Loucy (cell line): ENCODE data around the gene MYO3B.
A peak's percentile ranks its signal among the peaks of the same experiment; 100 is the strongest.

Source experiments
- H2AFZ ChIP-seq: fragments of 200-600 bp; sonication (generic); 2 replicates; pipeline ENCODE4 v1.6.0; 2016; ENCODE audit warnings: antibody characterized with exemption, mild to moderate bottlenecking, low read length, moderate library complexity
- H3F3A ChIP-seq: fragments of 200-600 bp; 2 replicates; pipeline ENCODE4 v1.6.0; 2016; ENCODE audit warnings: antibody characterized with exemption, low read depth, mild to moderate bottlenecking
- H3K27me3 ChIP-seq: fragments of 200-600 bp; sonication (generic); 2 replicates; pipeline ENCODE4 v1.6.1; 2014; ENCODE audit warnings: low read length, mild to moderate bottlenecking; ENCODE audit not compliant: insufficient read depth, poor library complexity, severe bottlenecking
- H3K36me3 ChIP-seq: fragments of 200-600 bp; sonication (generic); 2 replicates; pipeline ENCODE4 v1.6.1; 2016; ENCODE audit warnings: low read length; ENCODE audit not compliant: insufficient read depth
- H3K4me1 ChIP-seq: fragments of 200-600 bp; sonication (generic); 2 replicates; pipeline ENCODE4 v1.5.1; 2014; ENCODE audit warnings: low read length, mild to moderate bottlenecking; ENCODE audit not compliant: insufficient read depth, poor library complexity, severe bottlenecking
- H3K4me2 ChIP-seq: fragments of 200-600 bp; sonication (generic); 2 replicates; pipeline ENCODE4 v1.6.0; 2014; ENCODE audit warnings: antibody characterized with exemption, low read length, low read depth, mild to moderate bottlenecking; ENCODE audit not compliant: poor library complexity, severe bottlenecking
- H3K4me3 ChIP-seq: fragments of 200-600 bp; sonication (generic); 2 replicates; pipeline ENCODE4 v1.5.1; 2014; ENCODE audit warnings: low read length, mild to moderate bottlenecking, mixed read lengths; ENCODE audit not compliant: poor library complexity, severe bottlenecking
- H3K79me2 ChIP-seq: fragments of 200-600 bp; sonication (generic); 2 replicates; pipeline ENCODE4 v1.6.1; 2014; ENCODE audit warnings: low read length; ENCODE audit not compliant: insufficient read depth
- H3K9ac ChIP-seq: fragments of 200-600 bp; sonication (generic); 2 replicates; pipeline ENCODE4 v1.6.0; 2014; ENCODE audit warnings: mild to moderate bottlenecking, low read depth, low read length, moderate library complexity; ENCODE audit not compliant: poor library complexity, severe bottlenecking
- H3K9me2 ChIP-seq: fragments of 200-600 bp; sonication (generic); replicated peaks from 2 replicates; pipeline ENCODE4 v1.6.1; 2016; ENCODE audit warnings: low read depth, low read length, mixed read lengths
- H3K9me3 ChIP-seq: fragments of 200-600 bp; sonication (generic); 2 replicates; pipeline ENCODE4 v1.6.1; 2014; ENCODE audit warnings: mild to moderate bottlenecking, antibody characterized with exemption, low read length, low read depth; ENCODE audit not compliant: insufficient read depth
- H4K20me1 ChIP-seq: fragments of 200-600 bp; sonication (generic); 2 replicates; pipeline ENCODE4 v1.6.0; 2014; ENCODE audit warnings: antibody characterized with exemption, low read length, mild to moderate bottlenecking; ENCODE audit not compliant: insufficient read depth, poor library complexity, severe bottlenecking
- EZH2phosphoT487 ChIP-seq: fragments of 200-600 bp; IDR thresholded peaks from 2 replicates; pipeline ENCODE4 v1.6.1; 2018; ENCODE audit warnings: antibody characterized with exemption, mild to moderate bottlenecking, moderate library complexity, borderline replicate concordance
- TF ChIP-seq, protein P1 (sequence below): fragments of 200-600 bp; sonication (generic); conservative IDR thresholded peaks from 2 replicates; pipeline ENCODE4 v1.5.1; 2014; ENCODE audit warnings: mild to moderate bottlenecking, antibody characterized with exemption, low read length

MYO3B gene

DNA sequence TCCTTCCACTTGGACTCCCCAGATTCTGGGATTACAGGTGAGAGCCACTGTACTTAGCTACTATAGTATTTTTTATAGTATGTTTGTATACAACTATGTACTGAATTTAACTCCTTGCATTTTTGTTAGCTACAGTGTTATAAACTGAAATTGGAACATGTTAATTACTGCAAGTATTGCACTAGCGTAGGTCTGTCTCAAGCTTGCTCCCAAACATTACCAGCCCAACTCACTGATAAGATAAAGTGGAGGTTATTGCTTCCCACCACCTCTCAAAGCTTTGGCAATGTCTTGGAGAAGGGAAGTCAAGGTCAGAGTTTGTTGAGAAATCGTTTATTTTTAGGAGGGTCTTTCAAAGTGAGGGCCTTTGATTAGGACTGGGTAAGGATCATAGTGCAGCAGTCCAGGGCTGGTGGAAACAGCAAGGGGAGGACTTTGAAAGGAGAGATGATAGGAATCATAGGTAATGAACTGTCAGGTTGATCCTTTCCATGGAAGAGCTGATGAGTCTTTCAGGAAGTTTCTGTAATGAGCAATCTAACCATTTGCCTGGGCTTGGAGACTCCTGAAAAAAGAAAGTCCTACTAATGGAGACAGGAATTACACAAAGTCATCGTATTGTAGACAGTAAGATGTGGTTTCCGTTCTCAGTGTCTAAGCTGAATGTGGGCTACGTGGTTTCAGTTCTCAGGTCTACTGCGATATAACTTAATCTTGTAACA, 257.1 kb downstream of the MYO3B start:
- peaks cover 16% of the 10 kb centered on the region for H3K4me1 ChIP-seq
- H2AFZ ChIP-seq: no peak overlapping the region
- TF ChIP-seq, protein P1, sequence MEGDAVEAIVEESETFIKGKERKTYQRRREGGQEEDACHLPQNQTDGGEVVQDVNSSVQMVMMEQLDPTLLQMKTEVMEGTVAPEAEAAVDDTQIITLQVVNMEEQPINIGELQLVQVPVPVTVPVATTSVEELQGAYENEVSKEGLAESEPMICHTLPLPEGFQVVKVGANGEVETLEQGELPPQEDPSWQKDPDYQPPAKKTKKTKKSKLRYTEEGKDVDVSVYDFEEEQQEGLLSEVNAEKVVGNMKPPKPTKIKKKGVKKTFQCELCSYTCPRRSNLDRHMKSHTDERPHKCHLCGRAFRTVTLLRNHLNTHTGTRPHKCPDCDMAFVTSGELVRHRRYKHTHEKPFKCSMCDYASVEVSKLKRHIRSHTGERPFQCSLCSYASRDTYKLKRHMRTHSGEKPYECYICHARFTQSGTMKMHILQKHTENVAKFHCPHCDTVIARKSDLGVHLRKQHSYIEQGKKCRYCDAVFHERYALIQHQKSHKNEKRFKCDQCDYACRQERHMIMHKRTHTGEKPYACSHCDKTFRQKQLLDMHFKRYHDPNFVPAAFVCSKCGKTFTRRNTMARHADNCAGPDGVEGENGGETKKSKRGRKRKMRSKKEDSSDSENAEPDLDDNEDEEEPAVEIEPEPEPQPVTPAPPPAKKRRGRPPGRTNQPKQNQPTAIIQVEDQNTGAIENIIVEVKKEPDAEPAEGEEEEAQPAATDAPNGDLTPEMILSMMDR: no peak
- no peak for TF ChIP-seq EZH2phosphoT487
- H3F3A ChIP-seq: no peaks in the 10 kb centered on the region
- no peaks in the 10 kb centered on the region for H3K9me2 ChIP-seq
- H4K20me1 ChIP-seq: no peaks in the 10 kb centered on the region
- H3K79me2 ChIP-seq: no peaks in the 10 kb centered on the region
- H3K4me3 ChIP-seq: peak overlapping the region; percentile 1
- H3K9ac ChIP-seq: no peak overlapping the region
- H3K36me3 ChIP-seq: no peaks in the 10 kb centered on the region
- no peaks in the 10 kb centered on the region for H3K27me3 ChIP-seq
- no peaks in the 10 kb centered on the region for H3K9me3 ChIP-seq
- peak overlapping the region; percentile 46 for H3K4me2 ChIP-seq

DNA sequence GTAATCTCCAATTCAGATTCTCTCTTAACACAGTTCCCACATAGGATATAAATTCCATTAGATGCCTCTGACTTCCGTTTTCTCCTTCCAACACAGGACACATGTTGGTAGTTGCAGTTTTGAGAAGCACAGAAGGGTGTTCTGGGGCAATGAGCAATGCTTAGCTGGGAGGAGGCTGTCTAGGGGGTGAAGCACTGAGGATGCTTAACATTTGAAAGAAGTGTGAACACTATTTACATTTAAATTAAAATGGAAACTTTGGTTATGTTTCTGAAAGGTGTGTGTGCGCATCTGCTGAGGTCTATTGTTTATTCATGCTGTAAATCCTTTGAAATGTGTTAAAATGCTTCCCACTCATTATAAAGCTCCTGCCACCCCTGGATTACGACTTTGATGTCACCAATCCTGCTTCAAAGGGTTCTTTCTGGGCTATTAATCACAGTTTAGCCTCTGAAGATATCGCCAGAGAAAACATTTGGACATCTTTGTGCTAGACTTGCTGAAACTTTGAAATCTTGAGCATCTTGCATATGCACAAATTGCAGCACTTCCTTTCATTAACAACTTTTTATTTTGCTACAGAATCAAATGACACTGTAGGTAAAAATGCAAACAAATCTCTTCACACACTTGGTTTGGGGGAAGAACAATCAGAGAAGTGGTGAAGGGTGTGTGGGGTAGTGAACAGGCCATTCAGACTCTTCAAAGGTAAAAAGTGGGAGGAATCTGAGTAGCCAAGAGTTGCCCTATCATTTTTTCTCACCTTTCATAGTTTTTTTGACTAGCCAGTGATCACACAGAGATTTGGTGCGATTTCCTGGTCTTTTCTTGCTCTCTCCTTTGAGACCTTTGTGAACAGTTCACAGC, 258.4 kb downstream of the MYO3B start:
- Histone ChIP-seq H3K79me2 (no peaks in the 10 kb centered on the region), H3K4me3 (peak overlapping the region; percentile 1), H3K36me3 (no peaks in the 10 kb centered on the region), H3F3A (no peaks in the 10 kb centered on the region), H3K9ac (no peak overlapping the region), H3K9me2 (no peaks in the 10 kb centered on the region), H3K9me3 (no peaks in the 10 kb centered on the region), H4K20me1 (no peaks in the 10 kb centered on the region), H3K4me2 (peak overlapping the region; percentile 46), H3K4me1 (peaks cover 16% of the 10 kb centered on the region), H3K27me3 (no peaks in the 10 kb centered on the region), H2AFZ (no peak overlapping the region)
- no peak for TF ChIP-seq EZH2phosphoT487
- TF ChIP-seq, protein P1: no peak

DNA sequence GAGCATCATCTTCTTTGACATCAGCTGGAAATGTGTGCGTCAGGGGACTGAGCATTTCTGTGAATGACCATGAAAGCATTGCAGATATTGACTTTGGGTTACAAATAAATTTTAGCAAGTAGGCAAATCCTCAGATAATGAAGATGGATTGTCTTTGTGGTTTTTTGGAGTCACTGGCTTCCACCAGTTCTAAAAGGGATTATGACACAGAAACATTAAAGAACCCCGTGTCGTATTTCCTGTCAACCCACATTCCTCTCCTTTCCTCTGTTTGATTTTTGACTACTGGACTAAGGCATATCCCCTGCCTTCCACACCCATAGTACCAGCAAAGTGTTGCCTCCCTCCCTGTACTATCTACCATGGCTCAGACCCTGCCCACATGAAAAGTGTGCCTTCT, 268.1 kb downstream of the MYO3B start:
- TF ChIP-seq EZH2phosphoT487: no peak
- TF ChIP-seq, protein P1: no peak
- Histone ChIP-seq H3K9me2 (no peaks in the 10 kb centered on the region), H3K79me2 (no peaks in the 10 kb centered on the region), H3K4me3 (no peak overlapping the region), H3K4me2 (no peak overlapping the region), H3K27me3 (no peaks in the 10 kb centered on the region), H3K4me1 (no peaks in the 10 kb centered on the region), H3K36me3 (no peaks in the 10 kb centered on the region), H2AFZ (no peak overlapping the region), H3K9ac (no peak overlapping the region), H4K20me1 (no peaks in the 10 kb centered on the region), H3K9me3 (no peaks in the 10 kb centered on the region), H3F3A (no peaks in the 10 kb centered on the region)
